IMR-90 (cell line): ENCODE data around the gene ZNF691. TPM values are rescaled to one million over a fixed set of nuclear protein-coding genes. Genes with fewer than 3 reads are reported as not detected.
"Not testable (repeated sequence)": the region's sequence is repeated elsewhere in the genome, so short reads cannot be mapped to it uniquely, and the experiment has no call there.

Experiments used
- ATAC-seq: fragments of 200-7000 bp; cut with Tn5 transposase; 2 replicates; pipeline ENCODE4 v1.9.1; 2020; ENCODE audit warnings: low read depth, mild to moderate bottlenecking, moderate library complexity
- BruUV-seq: library from RNA; stranded (reverse); fragments of 400-500 nt; replicated peaks from 2 replicates; lab custom pipeline; 2021; lab: Mats Ljungman, UMichigan
- CTCF ChIA-PET: fragments of 300-600 bp; formaldehyde crosslinking; extraction: SDS; loops from one replicate; lab custom pipeline; 2021; ENCODE audit warnings: antibody characterized with exemption; lab: Yijun Ruan, JAX
- POLR2A ChIA-PET: fragments of 300-600 bp; sonication (Branson Sonifier 250); formaldehyde crosslinking; loops from one replicate; lab custom pipeline; 2022; ENCODE audit warnings: antibody characterized with exemption; ENCODE audit not compliant: unreplicated experiment; lab: Charles Lee
- DNase-seq: peaks from one replicate; pipeline ENCODE4 v3.0.0; 2013
- H2AFZ ChIP-seq: replicated peaks from 2 replicates; pipeline ENCODE3; 2013; ENCODE audit warnings: low read length, mild to moderate bottlenecking; ENCODE audit not compliant: poor library complexity
- H2AK5ac ChIP-seq: 2 replicates; pipeline ENCODE4 v1.6.1; 2013; ENCODE audit warnings: low read depth, low read length, inconsistent platforms
- H2AK9ac ChIP-seq: replicated peaks from 2 replicates; pipeline ENCODE3; 2013; ENCODE audit warnings: mild to moderate bottlenecking, low read depth, low read length, moderate library complexity; ENCODE audit not compliant: poor library complexity
- H2BK120ac ChIP-seq: 2 replicates; pipeline ENCODE4 v1.6.1; 2013; ENCODE audit warnings: low read depth, low read length, inconsistent platforms
- H2BK15ac ChIP-seq: 3 replicates; pipeline ENCODE4 v1.6.1; 2013; ENCODE audit warnings: low read depth, low read length, inconsistent platforms
- H2BK20ac ChIP-seq: 2 replicates; pipeline ENCODE4 v1.6.1; 2013; ENCODE audit warnings: low read depth, mild to moderate bottlenecking, inconsistent platforms, low read length, moderate library complexity
- H2BK5ac ChIP-seq: 2 replicates; pipeline ENCODE4 v1.6.1; 2013; ENCODE audit warnings: mild to moderate bottlenecking, low read depth, low read length, inconsistent platforms; ENCODE audit not compliant: poor library complexity, severe bottlenecking
- H3K14ac ChIP-seq: replicated peaks from 2 replicates; pipeline ENCODE4 v1.6.1; 2013; ENCODE audit warnings: low read depth, low read length, inconsistent platforms
- H3K18ac ChIP-seq: 2 replicates; pipeline ENCODE4 v1.6.1; 2013; ENCODE audit warnings: low read depth, low read length, control low read depth
- H3K23ac ChIP-seq: 2 replicates; pipeline ENCODE4 v1.6.1; 2013; ENCODE audit warnings: low read depth, low read length, inconsistent platforms
- H3K27ac ChIP-seq: 2 replicates; pipeline ENCODE4 v1.5.1; 2013; ENCODE audit warnings: mild to moderate bottlenecking, control low read depth, low read length; ENCODE audit not compliant: insufficient read depth
- H3K27me3 ChIP-seq: 2 replicates; pipeline ENCODE4 v1.6.1; 2013; ENCODE audit warnings: low read length; ENCODE audit not compliant: control insufficient read depth, insufficient read depth
- H3K36me3 ChIP-seq: 2 replicates; pipeline ENCODE4 v1.6.1; 2013; ENCODE audit warnings: low read length, mixed read lengths; ENCODE audit not compliant: control insufficient read depth, insufficient read depth
- H3K4ac ChIP-seq: 2 replicates; pipeline ENCODE4 v1.6.1; 2013; ENCODE audit warnings: low read depth, low read length, inconsistent platforms
- H3K4me1 ChIP-seq: 2 replicates; pipeline ENCODE4 v1.6.1; 2013; ENCODE audit warnings: low read length, mixed read lengths; ENCODE audit not compliant: control insufficient read depth, insufficient read depth
- H3K4me2 ChIP-seq: 2 replicates; pipeline ENCODE4 v1.6.1; 2013; ENCODE audit warnings: low read depth, mild to moderate bottlenecking, control low read depth, low read length, moderate library complexity
- H3K4me3 ChIP-seq: 2 replicates; pipeline ENCODE4 v1.5.1; 2013; ENCODE audit warnings: low read depth, mild to moderate bottlenecking, control low read depth, low read length, moderate library complexity; ENCODE audit not compliant: insufficient read depth
- H3K56ac ChIP-seq: 2 replicates; pipeline ENCODE4 v1.6.1; 2013; ENCODE audit warnings: low read length, inconsistent platforms; ENCODE audit not compliant: insufficient read depth; ENCODE audit errors: extremely low read depth
- H3K79me1 ChIP-seq, 2 experiments: 2 replicates each; pipeline ENCODE4 v1.6.1; 2013; ENCODE audit warnings: low read length in 2 of 2, inconsistent platforms in 1 of 2, low read depth in 1 of 2
- H3K9ac ChIP-seq: 2 replicates; pipeline ENCODE4 v1.6.1; 2013; ENCODE audit warnings: low read depth, low read length, control low read depth
- H3K9me1 ChIP-seq: 2 replicates; pipeline ENCODE4 v1.6.1; 2013; ENCODE audit warnings: low read length, inconsistent platforms; ENCODE audit not compliant: insufficient read depth
- H3K9me3 ChIP-seq: 2 replicates; pipeline ENCODE4 v1.6.1; 2013; ENCODE audit warnings: low read length; ENCODE audit not compliant: control insufficient read depth, insufficient read depth
- H4K20me1 ChIP-seq: 2 replicates; pipeline ENCODE4 v1.6.1; 2013; ENCODE audit warnings: low read length, inconsistent platforms; ENCODE audit not compliant: insufficient read depth
- H4K5ac ChIP-seq: 2 replicates; pipeline ENCODE4 v1.6.1; 2013; ENCODE audit warnings: mild to moderate bottlenecking, low read depth, low read length, control low read depth
- H4K8ac ChIP-seq, 2 experiments: 2 replicates each; pipeline ENCODE4 v1.6.1; 2013; ENCODE audit warnings: low read depth in 2 of 2, low read length in 2 of 2, control low read depth in 1 of 2, inconsistent platforms in 1 of 2
- H4K91ac ChIP-seq: 2 replicates; pipeline ENCODE4 v1.6.1; 2013; ENCODE audit warnings: low read depth, low read length, inconsistent platforms; ENCODE audit not compliant: insufficient read depth
- WGBS, 2 experiments: methylation state at CpG; one replicate each; pipeline versions ENCODE4 v1.1.5 to v1.1.7; 2013; ENCODE audit warnings: missing lambda C conversion rate in 2 of 2; ENCODE audit not compliant: insufficient read length in 1 of 2; ENCODE audit errors: extremely low coverage in 2 of 2; 5-methylcytosine and 5-hydroxymethylcytosine counted together
- dilution Hi-C: fragments of 300-500 bp; cut with HindIII; formaldehyde crosslinking; loops from one replicate; pipeline ENCODE4 v1.14.3; 2018; ENCODE audit warnings: low sequenced_read_pairs; ENCODE audit not compliant: unreplicated experiment
- in situ Hi-C: fragments of 300-500 bp; cut with MboI; formaldehyde crosslinking; loops from 3 replicates; pipeline ENCODE4 v1.14.3; 2019; ENCODE audit warnings: low sequenced_read_pairs, inconsistent platforms, mixed read lengths
- intact Hi-C: fragments of 100-400 bp; cut with micrococcal nuclease; formaldehyde crosslinking; loops from 2 replicates; pipeline ENCODE4 v1.10.0; 2022
- polyA plus RNA-seq, 3 experiments: library from polyadenylated mRNA; depleted of rRNA; stranded (reverse); fragments of >200 nt; gene quantifications; 2 replicates each; pipeline ENCODE4 v1.2.3, GENCODE V29; 2012; ENCODE audit warnings: low replicate concordance in 1 of 3
- total RNA-seq: library from RNA; depleted of rRNA; stranded (reverse); fragments of >200 nt; gene quantifications from 2 replicates; pipeline ENCODE4 v1.2.3, GENCODE V29; 2012; rRNA removed

The ZNF691 gene
- total and polyA plus RNA-seq, 2 of the 4 experiments (the other 2 are of a cell fraction) = 6.8 to 13.6 TPM

DNA sequence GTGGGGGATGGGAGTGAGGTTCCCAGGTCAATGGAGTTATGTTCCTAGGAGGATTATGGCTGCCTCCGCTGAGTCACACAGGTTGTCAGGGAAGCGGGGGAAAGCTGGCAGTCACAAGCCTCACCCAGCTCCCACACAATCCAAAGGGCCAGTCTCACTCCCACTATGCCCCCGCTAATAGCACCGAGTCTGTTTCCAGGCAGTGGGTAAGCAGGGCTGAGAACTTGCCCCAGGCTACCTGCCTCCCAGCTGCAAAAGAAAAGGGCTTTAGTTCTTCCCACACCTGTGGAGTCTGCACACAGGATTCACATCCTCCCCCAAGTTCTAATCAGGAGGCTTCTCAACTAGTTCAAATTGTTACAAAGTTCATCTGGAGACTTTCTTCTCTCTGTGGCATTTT is 53.5 kb downstream of the ZNF691 start:
- H4K91ac ChIP-seq, H3K4me2 ChIP-seq, H3K14ac ChIP-seq, H2AFZ ChIP-seq, H2BK5ac ChIP-seq, DNase-seq, H3K4me1 ChIP-seq, H2AK9ac ChIP-seq, H4K5ac ChIP-seq, H3K23ac ChIP-seq, H3K27ac ChIP-seq, BruUV-seq, H3K18ac ChIP-seq, H3K4ac ChIP-seq, H2AK5ac ChIP-seq, H2BK120ac ChIP-seq, H3K9me3 ChIP-seq, H4K8ac ChIP-seq, H2BK20ac ChIP-seq, ATAC-seq, H3K36me3 ChIP-seq, H3K56ac ChIP-seq, H3K9me1 ChIP-seq, H2BK15ac ChIP-seq, H4K20me1 ChIP-seq, H3K9ac ChIP-seq, dilution Hi-C loops, POLR2A ChIA-PET, H3K79me1 ChIP-seq, H3K4me3 ChIP-seq, intact Hi-C loops: not testable (repeated sequence)
- CTCF ChIA-PET = interaction anchor here (1.1 kb wide), 1 partner anchor 14 kb away, joined by 3 read pairs; no protein-coding TSS in a partner anchor
- peaks cover 20% of the 10 kb centered on the region for H3K27me3 ChIP-seq
- in situ Hi-C loops = loop anchor here (25.0 kb wide), 1 partner anchor 512 kb away; no protein-coding TSS in a partner anchor
- WGBS, 2 experiments = no CpG with 5 or more reads among the region's 4 CpGs

Other genes with a start within 250 kb of the ZNF691 start
- 22.4 and 36.1 TPM in 2 replicates for gene PPIH, start 188.2 kb upstream of the ZNF691 start, total RNA-seq
- 47.1 and 52.1 TPM in 2 replicates for gene PPIH, start 188.2 kb upstream of the ZNF691 start, polyA plus RNA-seq (2012; rRNA removed)
- 843 and 1,307 TPM in 2 replicates for gene YBX1, start 164.2 kb upstream of the ZNF691 start, total RNA-seq
- 605 and 617 TPM in 2 replicates for gene YBX1, start 164.2 kb upstream of the ZNF691 start, polyA plus RNA-seq (2012; rRNA removed)
- gene CLDN19, start 106.4 kb upstream of the ZNF691 start, total RNA-seq = not detected in 2 replicates
- not detected in 2 replicates for gene CLDN19, start 106.4 kb upstream of the ZNF691 start, polyA plus RNA-seq (2012; rRNA removed)
- 85.3 and 108 TPM in 2 replicates for gene P3H1, start 79.6 kb upstream of the ZNF691 start, total RNA-seq
- gene P3H1, start 79.6 kb upstream of the ZNF691 start, polyA plus RNA-seq (2012; rRNA removed) = 210 and 236 TPM in 2 replicates
- gene C1orf50, start 79.4 kb upstream of the ZNF691 start, total RNA-seq = 2.0 and 3.9 TPM in 2 replicates
- 4.7 and 6.0 TPM in 2 replicates for gene C1orf50, start 79.4 kb upstream of the ZNF691 start, polyA plus RNA-seq (2012; rRNA removed)
- gene TMEM269, start 61.6 kb upstream of the ZNF691 start, total RNA-seq = not detected in 2 replicates
- gene TMEM269, start 61.6 kb upstream of the ZNF691 start, polyA plus RNA-seq (2012; rRNA removed) = 0.14 TPM in 1 of 2 replicates, not detected in the other
- 5.0 and 5.6 TPM in 2 replicates for gene ERMAP, start 29.5 kb upstream of the ZNF691 start, total RNA-seq
- gene ERMAP, start 29.5 kb upstream of the ZNF691 start, polyA plus RNA-seq (2012; rRNA removed) = 5.9 and 7.2 TPM in 2 replicates
- 9.7 and 12.2 TPM in 2 replicates for gene SVBP, start 29.2 kb upstream of the ZNF691 start, total RNA-seq
- gene SVBP, start 29.2 kb upstream of the ZNF691 start, polyA plus RNA-seq (2012; rRNA removed) = 10.5 and 11.5 TPM in 2 replicates
- 203 and 395 TPM in 2 replicates for gene SLC2A1, start 112.3 kb downstream of the ZNF691 start, total RNA-seq
- gene SLC2A1, start 112.3 kb downstream of the ZNF691 start, polyA plus RNA-seq (2012; rRNA removed) = 200 and 208 TPM in 2 replicates